HepG2 (cell line): ENCODE results near the gene PLCB1. TPM values are rescaled to one million over a fixed set of nuclear protein-coding genes. Genes with fewer than 3 reads are reported as not detected.

Experiments
- ARNT2 ChIP-seq: sonication (generic); formaldehyde crosslinking; IDR thresholded peaks from 2 replicates; pipeline ENCODE4 v1.8.0; 2022; ENCODE audit warnings: mild to moderate bottlenecking, low read depth, missing genetic modification reagents, moderate library complexity
- BCL6 ChIP-seq: IDR thresholded peaks from 2 replicates; pipeline ENCODE4 v1.6.1; 2016; ENCODE audit warnings: missing genetic modification reagents, missing compliant biosample characterization
- CEBPB ChIP-seq: IDR thresholded peaks from 2 replicates; pipeline ENCODE4 v1.6.1; 2011; ENCODE audit warnings: low read depth, low read length, improper control_type of control experiment, borderline replicate concordance
- CHD4 ChIP-seq: fragments of 200-600 bp; sonication (generic); IDR thresholded peaks from 2 replicates; pipeline ENCODE4 v1.7.0; 2017; ENCODE audit warnings: mild to moderate bottlenecking, low read length, borderline replicate concordance
- FOSL2 ChIP-seq: sonication (generic); formaldehyde crosslinking; IDR thresholded peaks from 2 replicates; pipeline ENCODE4 v1.4.0; 2020; ENCODE audit warnings: missing genetic modification reagents
- HNF4A ChIP-seq: sonication (generic); formaldehyde crosslinking; IDR thresholded peaks from 2 replicates; pipeline ENCODE4 v1.4.0; 2020; ENCODE audit warnings: missing genetic modification reagents
- HNF4G ChIP-seq, 2 experiments: sonication (generic) in 1 of 2; formaldehyde crosslinking in 1 of 2; IDR thresholded peaks; 2 replicates each; pipeline versions ENCODE4 v1.4.0 to v1.6.1; 2011 to 2020; ENCODE audit warnings: borderline replicate concordance in 2 of 2, low read depth in 2 of 2, mild to moderate bottlenecking in 2 of 2, low read length in 1 of 2, missing genetic modification reagents in 1 of 2, moderate library complexity in 1 of 2
- KAT8 ChIP-seq: IDR thresholded peaks from 2 replicates; pipeline ENCODE4 v1.6.1; 2016; ENCODE audit warnings: missing genetic modification reagents, missing compliant biosample characterization
- SAP130 ChIP-seq: IDR thresholded peaks from 2 replicates; pipeline ENCODE4 v1.6.1; 2016; ENCODE audit warnings: low read depth
- SIX1 ChIP-seq: sonication (generic); formaldehyde crosslinking; IDR thresholded peaks from 2 replicates; pipeline ENCODE4 v1.4.0; 2020; ENCODE audit warnings: missing genetic modification reagents, borderline replicate concordance
- SOX13 ChIP-seq, 3 experiments: fragments of 450-650 bp in 1 of 3; sonication (generic) in 1 of 3; formaldehyde crosslinking in 1 of 3; IDR thresholded peaks in 2 of 3; conservative IDR thresholded peaks in 1 of 3; 2 replicates each; pipeline versions ENCODE4 v1.5.0 to v1.6.1; 2016 to 2020; ENCODE audit warnings: antibody characterized with exemption in 1 of 3, mild to moderate bottlenecking in 1 of 3, missing compliant biosample characterization in 1 of 3, missing genetic modification reagents in 1 of 3, moderate library complexity in 1 of 3
- ZMYM4 ChIP-seq: sonication (generic); formaldehyde crosslinking; IDR thresholded peaks from 2 replicates; pipeline ENCODE4 v1.8.1; 2023; ENCODE audit warnings: mild to moderate bottlenecking, missing genetic modification reagents
- ZNF138 ChIP-seq: sonication (generic); formaldehyde crosslinking; IDR thresholded peaks from 2 replicates; pipeline ENCODE4 v1.5.0; 2020; ENCODE audit warnings: mild to moderate bottlenecking, low read depth, missing genetic modification reagents
- ZNF253 ChIP-seq: sonication (generic); formaldehyde crosslinking; IDR thresholded peaks from 2 replicates; pipeline ENCODE4 v1.8.0; 2022; ENCODE audit warnings: mild to moderate bottlenecking, missing genetic modification reagents, borderline replicate concordance
- ZNF264 ChIP-seq: sonication (generic); formaldehyde crosslinking; IDR thresholded peaks from 2 replicates; pipeline ENCODE4 v1.4.0; 2020; ENCODE audit warnings: missing genetic modification reagents
- ZNF772 ChIP-seq: sonication (generic); formaldehyde crosslinking; IDR thresholded peaks from 2 replicates; pipeline ENCODE4 v1.5.0; 2020; ENCODE audit warnings: mild to moderate bottlenecking, missing genetic modification reagents
- ZNF773 ChIP-seq: sonication (generic); formaldehyde crosslinking; IDR thresholded peaks from 2 replicates; pipeline ENCODE4 v1.4.0; 2020; ENCODE audit warnings: missing genetic modification reagents, borderline replicate concordance
- ZNF790 ChIP-seq: sonication (generic); formaldehyde crosslinking; IDR thresholded peaks from 2 replicates; pipeline ENCODE4 v1.8.0; 2022; ENCODE audit warnings: missing genetic modification reagents, mild to moderate bottlenecking, borderline replicate concordance
- ZNF792 ChIP-seq: IDR thresholded peaks from 2 replicates; pipeline ENCODE4 v1.6.1; 2016
- polyA plus RNA-seq, 8 experiments: library from polyadenylated mRNA; depleted of rRNA in 3 of 8; stranded (reverse) in 7 of 8; unstranded in 1 of 8; fragments of >200 nt; fragmentation: Illumina TruSeq in 4 of 8; extraction: Trizol in 4 of 8; gene quantifications; 2 replicates each; pipeline versions ENCODE4 v1.2.1 to v1.2.3, GENCODE V29; 2011 to 2016; ENCODE audit warnings: low read depth in 4 of 8, missing spikeins in 1 of 8, mixed read lengths in 1 of 8; ENCODE audit not compliant: insufficient read depth in 1 of 8
- total RNA-seq, 5 experiments: library from RNA; depleted of rRNA; stranded (reverse); fragments of >200 nt; fragmentation: Illumina TruSeq; extraction: Trizol; gene quantifications; 2 replicates each; pipeline ENCODE4 v1.2.3, GENCODE V29; 2016; ENCODE audit warnings: low read depth in 1 of 5
- TF ChIP-seq, protein P1 (sequence below): sonication (generic); formaldehyde crosslinking; IDR thresholded peaks from 2 replicates; pipeline ENCODE4 v1.5.0; 2020; ENCODE audit warnings: missing genetic modification reagents
- TF ChIP-seq, protein P2 (sequence below): sonication (generic); formaldehyde crosslinking; IDR thresholded peaks from 2 replicates; pipeline ENCODE4 v1.4.0; 2020; ENCODE audit warnings: missing genetic modification reagents, borderline replicate concordance
- TF ChIP-seq, protein P3 (sequence below): IDR thresholded peaks from 2 replicates; pipeline ENCODE4 v1.6.1; 2018; ENCODE audit warnings: missing genetic modification reagents, mild to moderate bottlenecking, missing compliant biosample characterization
- TF ChIP-seq, protein P4 (sequence below): IDR thresholded peaks from 2 replicates; pipeline ENCODE4 v1.6.1; 2012; ENCODE audit warnings: low read depth, low read length, improper control_type of control experiment

PLCB1 gene
- total and polyA plus RNA-seq, 2 of the 13 experiments (the other 11 are each of a cell fraction or from before 2014, with no cell fraction given), result 42.4 to 55.9 TPM

DNA sequence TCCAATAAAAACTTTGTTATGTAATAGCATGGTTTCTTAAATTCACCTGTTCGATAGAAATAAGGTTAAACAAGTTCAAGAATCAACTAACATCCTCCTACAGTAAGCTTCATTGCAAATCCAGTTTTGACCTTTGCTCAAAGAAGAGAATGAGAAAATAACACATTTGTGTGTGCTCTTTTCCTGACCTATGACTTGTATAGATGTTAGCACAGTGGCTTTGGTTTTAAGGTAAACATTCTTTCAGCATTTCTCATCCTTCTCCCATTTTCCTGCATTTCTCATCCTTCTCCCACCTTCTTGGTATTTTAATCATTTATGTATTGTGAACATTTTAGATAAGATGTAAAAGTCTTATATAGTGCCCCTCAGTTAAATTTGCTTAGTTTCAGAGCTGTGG, 73.9 kb downstream of the PLCB1 start (continued):
- TF ChIP-seq, protein P1, sequence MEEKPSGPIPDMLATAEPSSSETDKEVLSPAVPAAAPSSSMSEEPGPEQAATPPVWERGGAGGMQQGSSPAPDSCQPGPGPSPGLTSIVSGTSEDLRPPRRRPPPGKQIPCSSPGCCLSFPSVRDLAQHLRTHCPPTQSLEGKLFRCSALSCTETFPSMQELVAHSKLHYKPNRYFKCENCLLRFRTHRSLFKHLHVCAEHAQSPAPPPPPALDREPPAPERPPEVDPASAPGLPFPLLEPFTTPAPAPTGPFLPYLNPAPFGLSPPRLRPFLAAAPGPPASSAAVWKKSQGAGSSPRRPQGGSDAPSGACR (CRISPR knock-in tag), result peak; percentile 69; the same call in 1 of the 2 replicates
- TF ChIP-seq ZNF138 (CRISPR knock-in tag) (no peak), ZNF264 (CRISPR knock-in tag) (peak; percentile 65; the same call in 1 of the 2 replicates), ZMYM4 (CRISPR knock-in tag) (peak; percentile 82; the same call in 1 of the 2 replicates), ARNT2 (CRISPR knock-in tag) (0 out of 2 replicates have a peak, but pooled peaks have one; percentile 31), ZNF253 (CRISPR knock-in tag) (no peak), ZNF792 (peak; percentile 81), SAP130 (CRISPR knock-in tag) (peak; percentile 85), HNF4G (IDR thresholded peaks at IDR 0.05; ENCODE audit: borderline replicate concordance, low read depth, low read length) (peak; percentile 89), HNF4G (CRISPR knock-in tag; IDR thresholded peaks at IDR 0.05; ENCODE audit: borderline replicate concordance, low read depth) (peak; percentile 81; the same call in 1 of the 2 replicates), SOX13 (IDR thresholded peaks at IDR 0.05) (peak; percentile 49; the same call in 1 of the 2 replicates), SOX13 (CRISPR knock-in tag; conservative IDR thresholded peaks at IDR 0.05 in 1 of 2, IDR thresholded peaks at IDR 0.05 in 1 of 2) (peak in 1 of 2 experiments; percentile 99; a peak in 2 of 4 replicates), ZNF790 (CRISPR knock-in tag) (no peak), FOSL2 (CRISPR knock-in tag) (peak; percentile 89), ZNF773 (no peak), CEBPB (peak; percentile 74; the same call in 1 of the 2 replicates), HNF4A (CRISPR knock-in tag) (peak; percentile 97), BCL6 (CRISPR knock-in tag) (peak; percentile 94), SIX1 (CRISPR knock-in tag) (peak; percentile 73; the same call in 1 of the 2 replicates), KAT8 (peak; percentile 73), ZNF772 (CRISPR knock-in tag) (no peak), CHD4 (peak; percentile 24; the same call in 1 of the 2 replicates)
- TF ChIP-seq, protein P2, sequence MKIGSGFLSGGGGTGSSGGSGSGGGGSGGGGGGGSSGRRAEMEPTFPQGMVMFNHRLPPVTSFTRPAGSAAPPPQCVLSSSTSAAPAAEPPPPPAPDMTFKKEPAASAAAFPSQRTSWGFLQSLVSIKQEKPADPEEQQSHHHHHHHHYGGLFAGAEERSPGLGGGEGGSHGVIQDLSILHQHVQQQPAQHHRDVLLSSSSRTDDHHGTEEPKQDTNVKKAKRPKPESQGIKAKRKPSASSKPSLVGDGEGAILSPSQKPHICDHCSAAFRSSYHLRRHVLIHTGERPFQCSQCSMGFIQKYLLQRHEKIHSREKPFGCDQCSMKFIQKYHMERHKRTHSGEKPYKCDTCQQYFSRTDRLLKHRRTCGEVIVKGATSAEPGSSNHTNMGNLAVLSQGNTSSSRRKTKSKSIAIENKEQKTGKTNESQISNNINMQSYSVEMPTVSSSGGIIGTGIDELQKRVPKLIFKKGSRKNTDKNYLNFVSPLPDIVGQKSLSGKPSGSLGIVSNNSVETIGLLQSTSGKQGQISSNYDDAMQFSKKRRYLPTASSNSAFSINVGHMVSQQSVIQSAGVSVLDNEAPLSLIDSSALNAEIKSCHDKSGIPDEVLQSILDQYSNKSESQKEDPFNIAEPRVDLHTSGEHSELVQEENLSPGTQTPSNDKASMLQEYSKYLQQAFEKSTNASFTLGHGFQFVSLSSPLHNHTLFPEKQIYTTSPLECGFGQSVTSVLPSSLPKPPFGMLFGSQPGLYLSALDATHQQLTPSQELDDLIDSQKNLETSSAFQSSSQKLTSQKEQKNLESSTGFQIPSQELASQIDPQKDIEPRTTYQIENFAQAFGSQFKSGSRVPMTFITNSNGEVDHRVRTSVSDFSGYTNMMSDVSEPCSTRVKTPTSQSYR (CRISPR knock-in tag), result 0 out of 2 replicates have a peak, but pooled peaks have one; percentile 44
- TF ChIP-seq, protein P3, sequence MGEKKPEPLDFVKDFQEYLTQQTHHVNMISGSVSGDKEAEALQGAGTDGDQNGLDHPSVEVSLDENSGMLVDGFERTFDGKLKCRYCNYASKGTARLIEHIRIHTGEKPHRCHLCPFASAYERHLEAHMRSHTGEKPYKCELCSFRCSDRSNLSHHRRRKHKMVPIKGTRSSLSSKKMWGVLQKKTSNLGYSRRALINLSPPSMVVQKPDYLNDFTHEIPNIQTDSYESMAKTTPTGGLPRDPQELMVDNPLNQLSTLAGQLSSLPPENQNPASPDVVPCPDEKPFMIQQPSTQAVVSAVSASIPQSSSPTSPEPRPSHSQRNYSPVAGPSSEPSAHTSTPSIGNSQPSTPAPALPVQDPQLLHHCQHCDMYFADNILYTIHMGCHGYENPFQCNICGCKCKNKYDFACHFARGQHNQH, result peak; percentile 63; the same call in 1 of the 2 replicates
- TF ChIP-seq, protein P4, sequence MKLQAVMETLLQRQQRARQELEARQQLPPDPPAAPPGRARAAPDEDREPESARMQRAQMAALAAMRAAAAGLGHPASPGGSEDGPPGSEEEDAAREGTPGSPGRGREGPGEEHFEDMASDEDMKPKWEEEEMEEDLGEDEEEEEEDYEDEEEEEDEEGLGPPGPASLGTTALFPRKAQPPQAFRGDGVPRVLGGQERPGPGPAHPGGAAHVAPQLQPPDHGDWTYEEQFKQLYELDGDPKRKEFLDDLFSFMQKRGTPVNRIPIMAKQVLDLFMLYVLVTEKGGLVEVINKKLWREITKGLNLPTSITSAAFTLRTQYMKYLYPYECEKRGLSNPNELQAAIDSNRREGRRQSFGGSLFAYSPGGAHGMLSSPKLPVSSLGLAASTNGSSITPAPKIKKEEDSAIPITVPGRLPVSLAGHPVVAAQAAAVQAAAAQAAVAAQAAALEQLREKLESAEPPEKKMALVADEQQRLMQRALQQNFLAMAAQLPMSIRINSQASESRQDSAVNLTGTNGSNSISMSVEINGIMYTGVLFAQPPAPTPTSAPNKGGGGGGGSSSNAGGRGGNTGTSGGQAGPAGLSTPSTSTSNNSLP, result peak; percentile 74
